RWPE1 (cell line): Measurements from ENCODE around the gene TNS1.

Source experiments
- CTCF ChIA-PET: fragments of 350-600 bp; sonication (Branson Sonifier 250); formaldehyde crosslinking; extraction: SDS; loops from one replicate; lab custom pipeline; 2021; lab: Yijun Ruan, JAX
- POLR2A ChIA-PET: fragments of 400-600 bp; formaldehyde crosslinking; extraction: SDS; loops from one replicate; lab custom pipeline; 2020; ENCODE audit warnings: antibody characterized with exemption; ENCODE audit not compliant: low non-redundant PET; lab: Yijun Ruan, JAX
- DNase-seq: peaks from one replicate; pipeline ENCODE4 v3.0.0; 2012; ENCODE audit warnings: low spot score
- H3K27ac ChIP-seq: fragments of 450-650 bp; 2 replicates; pipeline ENCODE4 v1.5.1; 2017
- CTCF ChIP-seq: fragments of 450-650 bp; conservative IDR thresholded peaks from 2 replicates; pipeline ENCODE4 v1.5.1; 2017; ENCODE audit warnings: low read depth, mild to moderate bottlenecking

Gene TNS1

DNA sequence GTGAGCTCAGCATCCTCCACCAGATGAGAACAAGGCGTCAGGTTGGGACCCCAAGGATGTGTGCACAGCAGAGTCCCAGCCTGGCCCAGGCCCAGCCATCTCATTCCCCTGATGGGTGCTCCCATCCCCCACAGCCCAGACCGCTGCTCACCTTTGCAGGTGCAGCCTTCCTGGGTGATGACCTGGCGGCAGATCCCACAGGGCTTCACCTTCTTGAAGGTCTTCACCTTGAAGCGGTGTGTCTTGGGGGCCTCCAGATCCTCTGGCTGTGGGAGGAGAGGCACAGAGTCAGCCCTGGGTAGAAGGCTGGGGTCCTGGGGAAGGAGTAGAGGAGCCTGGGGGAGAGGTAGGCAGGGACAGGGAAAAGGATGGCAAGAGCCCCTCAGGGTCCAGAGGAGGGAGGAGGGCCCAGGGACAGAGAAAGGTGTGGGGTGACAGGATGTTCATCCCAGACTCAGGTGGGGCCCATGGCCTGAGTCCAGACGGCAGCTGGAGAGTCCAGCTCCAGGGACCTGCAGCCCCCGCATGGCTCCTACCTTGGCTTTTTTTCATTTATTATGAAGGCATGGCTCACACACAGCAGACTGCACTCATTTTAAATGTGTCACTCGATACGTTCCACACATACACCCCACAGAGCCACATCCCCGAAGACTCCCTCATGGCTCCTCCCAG is 11.9 kb downstream of the TNS1 start:
- ChIA-PET CTCF (interaction anchor here (0.5 to 0.6 kb wide), 2 partner anchors 117 to 119 kb away, joined by 3 read pairs; no protein-coding TSS in a partner anchor), POLR2A (no interaction called here)
- no peak for DNase-seq
- no peak for TF ChIP-seq CTCF
- no peak overlapping the region; the same call in 1 of the 2 replicates for H3K27ac ChIP-seq

DNA sequence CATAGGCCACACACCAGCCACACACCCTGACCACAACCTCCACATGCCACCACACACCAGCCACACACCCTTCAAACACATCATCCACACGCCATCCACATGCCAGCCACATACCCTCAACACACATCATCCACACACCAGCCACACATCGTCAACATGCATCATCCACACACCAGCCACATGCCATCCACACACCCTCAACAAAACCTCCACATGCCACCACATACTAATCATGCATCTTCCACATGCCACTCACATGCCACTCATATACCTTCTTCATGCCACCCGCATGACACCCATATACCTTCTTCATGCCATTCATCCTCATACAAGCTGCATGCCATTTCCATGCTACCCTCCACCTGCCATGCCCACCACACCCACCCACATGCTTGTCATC is 12.4 kb downstream of the TNS1 start:
- no peak overlapping the region; the same call in 1 of the 2 replicates for H3K27ac ChIP-seq
- POLR2A ChIA-PET = no interaction called here
- DNase-seq = no peak
- no peak for TF ChIP-seq CTCF
- CTCF ChIA-PET = interaction anchor here (0.5 kb wide), 1 partner anchor 118 kb away, joined by 3 read pairs; no protein-coding TSS in a partner anchor

DNA sequence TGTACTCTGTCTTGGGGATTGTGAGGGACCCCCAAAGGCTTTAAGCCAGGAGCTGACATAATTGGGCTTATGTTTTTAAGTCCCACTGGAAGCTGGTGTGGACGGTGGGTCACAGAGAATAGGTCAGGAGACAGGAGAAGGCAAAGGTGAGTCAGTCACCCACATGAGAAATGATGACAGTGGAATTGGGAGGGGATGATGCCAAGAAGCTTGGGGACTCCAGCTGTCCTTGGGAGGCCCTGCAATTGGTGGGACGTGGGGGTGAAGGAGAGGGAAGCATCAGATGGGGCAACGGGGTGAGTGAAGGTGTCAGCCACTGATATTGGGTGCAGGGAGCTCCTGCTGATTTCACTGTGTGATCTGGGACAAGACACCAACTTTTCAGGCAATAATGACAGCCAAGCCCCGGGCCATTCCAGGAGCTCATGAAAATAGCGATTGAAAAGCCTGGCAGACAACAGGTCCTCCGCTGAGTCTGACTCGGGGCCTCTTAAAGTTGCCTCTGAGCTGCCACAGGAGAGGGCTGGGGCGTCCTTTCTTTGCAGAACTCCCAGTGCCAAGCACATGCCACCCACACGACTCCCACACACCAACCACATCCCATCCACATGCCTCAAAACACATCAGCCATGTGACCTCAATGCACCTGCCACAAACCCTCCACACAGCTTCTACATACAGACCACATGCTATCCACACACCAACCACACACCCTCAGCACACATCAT is 13.4 kb downstream of the TNS1 start:
- ChIA-PET CTCF (interaction anchor here (0.6 to 1.3 kb wide), 6 partner anchors 22 to 203 kb away, joined by 3 to 5 read pairs (median 4); no protein-coding TSS in a partner anchor), POLR2A (no interaction called here)
- TF ChIP-seq CTCF = no peak
- peak overlapping the region; percentile 35 for H3K27ac ChIP-seq
- no peak for DNase-seq

DNA sequence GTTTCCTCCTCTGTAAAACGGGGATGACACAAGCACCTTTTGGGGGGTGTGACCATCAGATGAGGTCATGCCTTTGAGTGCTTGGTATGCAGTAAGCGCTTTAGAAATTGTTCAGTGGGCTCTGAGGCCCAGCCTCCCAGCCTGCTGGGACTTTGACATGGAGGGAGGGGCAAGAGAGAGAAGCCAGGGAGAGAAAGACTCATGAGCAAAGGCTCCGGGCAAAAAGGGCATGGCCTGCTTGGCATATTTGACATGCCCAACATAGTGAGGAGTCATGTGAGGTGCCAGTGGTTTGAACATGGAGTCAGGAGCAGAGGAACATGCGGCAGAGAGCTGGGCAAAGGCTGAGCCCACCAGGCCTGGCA is 14.0 kb downstream of the TNS1 start:
- peak overlapping the region; percentile 35 for H3K27ac ChIP-seq
- POLR2A ChIA-PET = no interaction called here
- no peak for DNase-seq
- peak; percentile 45; the same call in 1 of the 2 replicates for TF ChIP-seq CTCF
- CTCF ChIA-PET = interaction anchor here (0.6 to 1.3 kb wide), 5 partner anchors 98 to 203 kb away, joined by 3 to 5 read pairs (median 4); no protein-coding TSS in a partner anchor

DNA sequence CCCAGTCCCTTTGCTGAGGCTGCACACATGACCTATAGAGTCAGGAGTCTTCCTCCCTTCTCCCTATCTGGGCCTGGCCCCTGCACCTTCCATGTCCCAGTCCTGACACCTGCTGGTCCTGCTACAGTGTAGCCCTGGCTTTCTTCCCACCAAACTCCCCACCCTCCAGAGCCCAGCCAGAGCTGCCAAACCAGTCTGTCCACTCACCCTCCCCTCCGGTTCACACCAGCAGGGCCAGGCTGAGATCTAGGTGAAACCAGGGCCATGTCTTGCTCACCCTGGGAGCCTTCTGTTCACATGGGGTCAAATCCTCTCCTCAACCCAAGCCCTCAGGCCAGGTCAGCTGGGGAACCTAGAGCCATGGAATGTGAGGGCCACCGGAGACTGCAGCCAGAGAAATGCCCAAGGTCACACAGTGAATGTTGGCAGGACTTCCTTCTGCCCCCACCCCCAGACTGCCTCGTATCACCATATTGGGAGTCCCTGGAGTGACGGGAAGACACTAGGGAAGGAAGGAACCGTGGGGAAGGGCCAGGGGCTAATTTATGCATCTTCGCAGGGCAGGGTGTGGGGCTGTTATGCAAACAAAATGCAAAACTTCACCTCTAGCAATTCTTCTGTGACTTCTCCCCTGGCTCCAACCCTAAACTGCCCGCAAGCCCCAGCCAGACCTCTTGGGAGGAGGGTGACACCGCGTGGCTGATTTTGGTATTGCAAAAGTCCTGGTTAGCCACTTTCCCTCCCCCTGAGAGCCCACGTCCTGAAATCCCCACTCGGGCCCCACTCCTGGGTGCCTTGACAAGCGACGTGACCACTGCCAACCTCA is 14.6 kb downstream of the TNS1 start:
- DNase-seq = peak; percentile 92
- H3K27ac ChIP-seq = peak overlapping the region; percentile 35
- POLR2A ChIA-PET = no interaction called here
- TF ChIP-seq CTCF = peak; percentile 86
- CTCF ChIA-PET = interaction anchor here (0.6 to 2.4 kb wide), 10 partner anchors 16 to 203 kb away, joined by 3 to 11 read pairs (median 4); no protein-coding TSS in a partner anchor

- CTCF ChIA-PET = interaction anchor here (1.0 to 2.4 kb wide), 4 partner anchors 47 to 202 kb away, joined by 3 to 11 read pairs (median 6); no protein-coding TSS in a partner anchor
- no peak for DNase-seq
- peak overlapping the region; percentile 26; the same call in 1 of the 2 replicates for H3K27ac ChIP-seq
- TF ChIP-seq CTCF = no peak
- POLR2A ChIA-PET = no interaction called here
These were observed 15.4 kb downstream of the TNS1 start for GRCh38 chr2:217987391-217987790.
